ENCODE data around the gene SLC6A3. TPM values are rescaled to one million over a fixed set of nuclear protein-coding genes. Genes with fewer than 3 reads are reported as not detected.
"Not testable (repeated sequence)": the region's sequence is repeated elsewhere in the genome, so short reads cannot be mapped to it uniquely, and the experiment has no call there.

Gene SLC6A3
- total RNA-seq, 5 donors from 2014 or later (not counting 1 experiment from before 2014, with no cell fraction given), result 0.22 TPM; not detected in 4

- H3K27me3 Mint-ChIP-seq; H3K4me3 Mint-ChIP-seq; H3K4me1 Mint-ChIP-seq; POLR2A ChIA-PET; H3K9me3 Mint-ChIP-seq; ATAC-seq (replicated peaks in 1 of 4); H3K27ac ChIP-seq (ENCODE audit: low read length); H3K4me1 ChIP-seq (ENCODE audit: control insufficient read depth in 1 of 2, extremely low read depth in 1 of 2, insufficient read depth in 2 of 2, low read length in 2 of 2); H3K27me3 ChIP-seq (replicated peaks in 1 of 2; ENCODE audit: control insufficient read depth in 2 of 2, extremely low read depth in 1 of 2, insufficient read depth in 2 of 2, low read length in 1 of 2); H3K27ac Mint-ChIP-seq; H3K9me3 ChIP-seq; H3K4me3 ChIP-seq (ENCODE audit: control insufficient read depth in 1 of 2, extremely low read depth in 1 of 2, low read length in 1 of 2); CTCF ChIA-PET: not testable (repeated sequence)
- peaks cover 31% of the 10 kb centered on the region for H3K36me3 Mint-ChIP-seq
- peak in 1 of 35 experiments; percentile 14 for DNase-seq
- WGBS (ENCODE audit: insufficient coverage), result 92% methylated on average over 14 of the region's 17 CpGs
- peaks cover 37 to 75% of the 10 kb centered on the region in 2 donors for H3K36me3 ChIP-seq (ENCODE audit: control insufficient read depth in 2 of 2, extremely low read depth in 1 of 2, insufficient read depth in 1 of 2, low read length in 1 of 2)
These were observed 30.3 kb upstream of the SLC6A3 start for GRCh38 chr5:1475544-1475900.

DNA sequence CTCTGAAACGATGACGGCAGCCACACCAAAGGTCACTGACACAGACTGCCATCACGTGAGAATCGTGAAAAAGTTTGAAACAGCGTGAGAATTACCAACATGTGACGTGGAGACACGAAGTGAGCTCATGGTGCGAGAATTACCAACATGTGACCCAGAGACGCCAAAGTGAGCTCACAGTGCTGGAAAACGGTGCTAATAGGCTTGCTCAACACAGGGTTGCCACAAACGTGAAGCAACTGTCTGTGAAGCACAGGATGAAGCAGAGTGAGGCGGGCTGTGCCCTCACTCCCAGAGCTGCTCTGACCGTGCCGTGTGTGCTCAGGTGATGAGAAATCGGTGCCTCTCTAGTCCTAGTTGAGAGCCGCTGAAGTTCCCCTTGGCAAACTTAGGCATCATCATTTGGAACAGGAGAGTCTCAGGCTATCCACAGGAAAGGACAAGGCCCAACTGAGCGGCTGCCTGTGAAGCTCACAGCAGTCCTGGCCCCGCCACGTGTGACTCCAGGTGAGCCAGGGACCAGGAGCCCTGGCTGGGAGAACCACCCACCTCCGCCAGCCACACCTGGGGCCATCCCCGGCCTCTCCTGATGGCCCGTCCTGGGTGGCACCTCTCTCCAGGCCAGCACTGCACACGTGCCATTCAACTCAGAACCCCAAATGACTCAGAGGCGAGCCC, 29.8 kb upstream of the SLC6A3 start:
- no peaks in the 10 kb centered on the region for H3K27me3 ChIP-seq (replicated peaks in 1 of 2; ENCODE audit: control insufficient read depth in 2 of 2, extremely low read depth in 1 of 2, insufficient read depth in 2 of 2, low read length in 1 of 2)
- no peak overlapping the region for H3K27ac Mint-ChIP-seq
- ATAC-seq (replicated peaks in 1 of 4) (no peak), DNase-seq (peak in 1 of 35 experiments; percentile 19)
- H3K4me3 ChIP-seq (ENCODE audit: control insufficient read depth in 1 of 2, extremely low read depth in 1 of 2, low read length in 1 of 2), result no peak overlapping the region
- no peak overlapping the region for H3K27ac ChIP-seq (ENCODE audit: low read length)
- peaks cover 0 to 4% (median 3%) of the 10 kb centered on the region in 3 donors for H3K4me1 Mint-ChIP-seq
- H3K9me3 ChIP-seq, result no peaks in the 10 kb centered on the region
- WGBS (ENCODE audit: insufficient coverage), result 92% methylated on average over 24 of the region's 24 CpGs
- peaks cover 31% of the 10 kb centered on the region for H3K36me3 Mint-ChIP-seq
- no peaks in the 10 kb centered on the region for H3K27me3 Mint-ChIP-seq
- H3K9me3 Mint-ChIP-seq, result no peaks in the 10 kb centered on the region
- H3K36me3 ChIP-seq (ENCODE audit: control insufficient read depth in 2 of 2, extremely low read depth in 1 of 2, insufficient read depth in 1 of 2, low read length in 1 of 2), result peaks cover 38 to 78% of the 10 kb centered on the region in 2 donors
- H3K4me3 Mint-ChIP-seq, result no peak overlapping the region
- CTCF ChIA-PET, result no interaction called here
- POLR2A ChIA-PET, result interaction anchor here in 1 of 2 donors (0.6 kb wide), 1 partner anchor 207 kb away, joined by 4 read pairs; no protein-coding TSS in a partner anchor
- peaks cover 0 to 7% of the 10 kb centered on the region in 2 experiments for H3K4me1 ChIP-seq (ENCODE audit: control insufficient read depth in 1 of 2, extremely low read depth in 1 of 2, insufficient read depth in 2 of 2, low read length in 2 of 2)

DNA sequence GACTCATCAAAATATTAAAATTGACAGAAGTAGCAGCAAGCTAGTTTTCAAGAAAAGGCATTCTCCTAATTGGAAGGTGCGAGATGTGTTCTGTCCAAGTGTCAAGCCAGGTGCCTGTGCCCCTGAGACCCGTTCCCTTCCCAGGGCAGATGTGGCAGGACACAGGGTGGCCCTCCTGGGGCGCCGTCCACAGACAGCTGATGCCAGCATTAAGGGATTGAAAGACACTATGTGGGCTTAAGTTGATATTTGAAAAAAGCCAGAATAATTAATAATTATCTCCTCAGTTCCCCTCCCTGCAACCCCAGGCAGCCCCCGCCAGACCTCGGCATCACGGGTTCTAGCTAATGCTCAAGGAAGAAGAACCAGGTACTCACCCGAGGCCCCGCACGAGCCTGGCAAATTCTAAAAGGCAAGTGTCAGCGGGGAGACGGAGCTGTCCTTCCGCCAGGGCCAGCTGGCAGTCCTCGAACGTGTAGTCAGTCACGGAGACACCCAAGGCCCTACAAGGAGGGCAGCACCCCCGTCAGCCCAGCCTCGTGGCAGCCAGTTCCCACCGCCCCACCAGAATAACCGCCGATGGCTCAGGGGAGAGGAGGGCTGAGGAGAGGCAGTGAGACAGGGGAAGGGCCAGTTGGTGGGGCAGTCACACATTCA, 29.1 kb upstream of the SLC6A3 start:
- Histone ChIP-seq H3K4me3 (ENCODE audit: control insufficient read depth in 1 of 2, extremely low read depth in 1 of 2, low read length in 1 of 2) (no peak overlapping the region), H3K36me3 (ENCODE audit: control insufficient read depth in 2 of 2, extremely low read depth in 1 of 2, insufficient read depth in 1 of 2, low read length in 1 of 2) (peaks cover 42 to 78% of the 10 kb centered on the region in 2 donors), H3K27me3 (replicated peaks in 1 of 2; ENCODE audit: control insufficient read depth in 2 of 2, extremely low read depth in 1 of 2, insufficient read depth in 2 of 2, low read length in 1 of 2) (no peaks in the 10 kb centered on the region), H3K27ac (ENCODE audit: low read length) (no peak overlapping the region), H3K9me3 (no peaks in the 10 kb centered on the region), H3K4me1 (ENCODE audit: control insufficient read depth in 1 of 2, extremely low read depth in 1 of 2, insufficient read depth in 2 of 2, low read length in 2 of 2) (peaks cover 0 to under 1% of the 10 kb centered on the region in 2 experiments)
- no peak for ATAC-seq (replicated peaks in 1 of 4)
- H3K4me1 Mint-ChIP-seq, result no peaks in the 10 kb centered on the region
- ChIA-PET CTCF (no interaction called here), POLR2A (no interaction called here)
- H3K36me3 Mint-ChIP-seq, result peaks cover 31% of the 10 kb centered on the region
- peak in 1 of 35 experiments; percentile 4 for DNase-seq
- H3K9me3 Mint-ChIP-seq, result no peaks in the 10 kb centered on the region
- no peak overlapping the region for H3K27ac Mint-ChIP-seq
- no peaks in the 10 kb centered on the region for H3K27me3 Mint-ChIP-seq
- 97% methylated on average over 16 of the region's 21 CpGs for WGBS (ENCODE audit: insufficient coverage)
- H3K4me3 Mint-ChIP-seq, result no peak overlapping the region

GRCh38 chr5:1473746-1474145, 28.5 kb upstream of the SLC6A3 start:
- Mint-ChIP-seq H3K9me3 (no peaks in the 10 kb centered on the region), H3K4me3 (no peak overlapping the region), H3K4me1 (no peaks in the 10 kb centered on the region), H3K36me3 (peaks cover 31% of the 10 kb centered on the region), H3K27me3 (no peaks in the 10 kb centered on the region), H3K27ac (no peak overlapping the region)
- no peak for ATAC-seq (replicated peaks in 1 of 4)
- ChIA-PET CTCF (no interaction called here), POLR2A (no interaction called here)
- Histone ChIP-seq H3K4me1 (ENCODE audit: control insufficient read depth in 1 of 2, extremely low read depth in 1 of 2, insufficient read depth in 2 of 2, low read length in 2 of 2) (no peaks in the 10 kb centered on the region), H3K27me3 (replicated peaks in 1 of 2; ENCODE audit: control insufficient read depth in 2 of 2, extremely low read depth in 1 of 2, insufficient read depth in 2 of 2, low read length in 1 of 2) (no peaks in the 10 kb centered on the region), H3K9me3 (no peaks in the 10 kb centered on the region), H3K4me3 (ENCODE audit: control insufficient read depth in 1 of 2, extremely low read depth in 1 of 2, low read length in 1 of 2) (no peak overlapping the region), H3K27ac (ENCODE audit: low read length) (no peak overlapping the region), H3K36me3 (ENCODE audit: control insufficient read depth in 2 of 2, extremely low read depth in 1 of 2, insufficient read depth in 1 of 2, low read length in 1 of 2) (peaks cover 37 to 73% of the 10 kb centered on the region in 2 donors)
- no peak for DNase-seq
- 98% methylated on average over 8 of the region's 12 CpGs for WGBS (ENCODE audit: insufficient coverage)

DNA sequence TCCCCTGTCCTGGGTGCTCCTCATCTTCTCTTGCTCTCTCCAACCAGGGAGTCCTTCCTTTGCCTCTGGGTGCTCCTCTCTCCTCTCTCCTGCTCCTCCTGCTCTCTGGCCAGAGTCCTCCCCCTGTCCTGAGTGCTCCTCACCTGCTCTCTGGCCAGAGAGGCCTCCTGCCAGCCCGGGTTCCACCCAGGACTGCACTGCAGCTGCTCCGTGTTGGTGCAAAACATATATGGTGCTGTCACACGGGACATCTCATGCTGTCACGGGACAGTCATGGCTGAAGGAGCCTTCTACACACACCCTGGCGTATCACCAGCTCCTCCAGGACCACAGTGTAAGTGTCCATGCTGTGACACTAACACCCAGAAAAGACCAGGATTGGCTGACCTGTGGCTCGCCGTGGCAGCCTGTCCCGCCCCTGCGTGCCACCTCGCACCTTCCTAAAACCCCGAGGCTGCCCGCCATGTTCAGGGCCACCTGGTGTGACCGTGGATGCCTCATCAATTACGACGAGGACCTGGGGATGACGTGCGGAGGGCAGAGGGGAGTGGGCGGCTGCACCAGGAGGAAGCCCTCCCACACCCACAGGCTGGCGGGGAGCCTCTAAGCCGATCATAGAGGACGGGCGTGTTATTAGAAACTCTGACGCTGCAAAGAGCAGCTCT, 27.9 kb upstream of the SLC6A3 start:
- 95% methylated on average over 17 of the region's 23 CpGs for WGBS (ENCODE audit: insufficient coverage)
- Histone ChIP-seq H3K27ac (ENCODE audit: low read length) (no peak overlapping the region), H3K36me3 (ENCODE audit: control insufficient read depth in 2 of 2, extremely low read depth in 1 of 2, insufficient read depth in 1 of 2, low read length in 1 of 2) (peaks cover 33 to 69% of the 10 kb centered on the region in 2 donors), H3K4me1 (ENCODE audit: control insufficient read depth in 1 of 2, extremely low read depth in 1 of 2, insufficient read depth in 2 of 2, low read length in 2 of 2) (no peaks in the 10 kb centered on the region), H3K27me3 (replicated peaks in 1 of 2; ENCODE audit: control insufficient read depth in 2 of 2, extremely low read depth in 1 of 2, insufficient read depth in 2 of 2, low read length in 1 of 2) (no peaks in the 10 kb centered on the region), H3K9me3 (no peaks in the 10 kb centered on the region), H3K4me3 (ENCODE audit: control insufficient read depth in 1 of 2, extremely low read depth in 1 of 2, low read length in 1 of 2) (no peak overlapping the region)
- H3K9me3 Mint-ChIP-seq, result no peaks in the 10 kb centered on the region
- peaks cover 35% of the 10 kb centered on the region for H3K36me3 Mint-ChIP-seq
- ATAC-seq (replicated peaks in 1 of 4), result no peak
- no peaks in the 10 kb centered on the region for H3K4me1 Mint-ChIP-seq
- DNase-seq, result peak in 1 of 35 experiments; percentile 22
- POLR2A ChIA-PET, result no interaction called here
- no peak overlapping the region for H3K27ac Mint-ChIP-seq
- H3K27me3 Mint-ChIP-seq, result no peaks in the 10 kb centered on the region
- CTCF ChIA-PET, result no interaction called here
- no peak overlapping the region for H3K4me3 Mint-ChIP-seq

DNA sequence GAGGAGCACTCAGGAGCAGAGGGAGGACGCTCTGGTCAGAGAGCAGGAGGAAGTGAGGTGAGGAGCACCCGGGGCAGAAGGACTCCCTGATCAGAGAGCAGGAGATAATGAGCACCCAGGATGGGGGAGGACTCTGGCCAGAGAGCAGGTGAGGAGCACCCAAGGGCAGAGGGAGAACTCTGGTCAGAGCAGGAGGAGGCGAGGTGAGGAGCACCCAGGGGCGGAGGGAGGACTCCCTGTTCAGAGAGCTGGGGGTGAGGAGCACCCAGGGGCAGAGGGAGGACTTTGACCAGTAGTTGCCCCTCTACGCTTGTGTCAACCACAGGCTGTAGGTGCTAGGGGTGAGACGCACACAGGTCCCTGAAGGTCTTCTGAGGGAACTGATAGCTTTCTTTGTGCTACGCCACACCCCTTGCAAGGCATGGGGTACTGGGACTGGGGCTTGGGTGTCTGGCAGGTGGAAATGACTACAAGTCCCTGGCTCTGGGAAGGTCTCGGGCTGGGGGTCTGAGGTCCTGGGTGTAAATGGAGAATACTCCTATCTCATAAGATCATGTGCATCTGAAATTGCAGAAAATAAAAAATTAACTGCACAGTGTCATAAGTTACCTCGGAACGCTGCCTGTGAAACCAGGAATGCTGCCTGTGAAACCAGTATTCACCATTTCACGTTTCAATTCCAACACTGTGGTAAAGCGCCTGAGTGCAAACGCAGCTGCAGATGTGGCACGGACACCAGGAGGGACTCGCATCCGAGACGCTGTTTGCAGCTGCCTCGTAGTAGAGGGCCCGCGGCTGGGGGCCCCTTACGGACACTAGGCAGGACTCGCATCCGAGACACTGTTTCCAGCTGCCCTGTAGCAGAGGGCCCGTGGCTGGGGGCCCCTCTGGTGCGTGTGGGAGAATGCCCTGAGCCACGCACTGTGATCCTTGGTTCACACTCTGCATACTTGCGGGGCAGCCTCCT, 27.0 kb upstream of the SLC6A3 start:
- no peak overlapping the region for H3K4me3 Mint-ChIP-seq
- DNase-seq (peak in 1 of 35 experiments; percentile 13), ATAC-seq (replicated peaks in 1 of 4) (no peak)
- H3K27me3 Mint-ChIP-seq, result no peaks in the 10 kb centered on the region
- no peaks in the 10 kb centered on the region for H3K27me3 ChIP-seq (replicated peaks in 1 of 2; ENCODE audit: control insufficient read depth in 2 of 2, extremely low read depth in 1 of 2, insufficient read depth in 2 of 2, low read length in 1 of 2)
- H3K4me1 ChIP-seq (ENCODE audit: control insufficient read depth in 1 of 2, extremely low read depth in 1 of 2, insufficient read depth in 2 of 2, low read length in 2 of 2), result no peaks in the 10 kb centered on the region
- ChIA-PET CTCF (no interaction called here), POLR2A (no interaction called here)
- H3K4me3 ChIP-seq (ENCODE audit: control insufficient read depth in 1 of 2, extremely low read depth in 1 of 2, low read length in 1 of 2), result no peak overlapping the region
- H3K27ac ChIP-seq (ENCODE audit: low read length), result no peak overlapping the region
- no peaks in the 10 kb centered on the region for H3K9me3 Mint-ChIP-seq
- H3K9me3 ChIP-seq, result no peaks in the 10 kb centered on the region
- no peaks in the 10 kb centered on the region for H3K4me1 Mint-ChIP-seq
- no peak overlapping the region for H3K27ac Mint-ChIP-seq
- H3K36me3 Mint-ChIP-seq, result peaks cover 35% of the 10 kb centered on the region
- WGBS (ENCODE audit: insufficient coverage), result 95% methylated on average over 25 of the region's 27 CpGs
- H3K36me3 ChIP-seq (ENCODE audit: control insufficient read depth in 2 of 2, extremely low read depth in 1 of 2, insufficient read depth in 1 of 2, low read length in 1 of 2), result peaks cover 33 to 66% of the 10 kb centered on the region in 2 donors
